Measurements from ENCODE around the gene PAX7. TPM values are rescaled to one million over a fixed set of nuclear protein-coding genes. Genes with fewer than 3 reads are reported as not detected.

PAX7 gene
- total RNA-seq, 1 experiment from 2014 or later: 0.24 TPM

GRCh38 chr1:18776777-18777176 is 146.1 kb downstream of the PAX7 start:
- POLR2A ChIA-PET: no interaction called here
- H3K27me3 Mint-ChIP-seq (ENCODE audit: low read depth): peaks cover 15% of the 10 kb centered on the region
- no peak overlapping the region for H3K27ac Mint-ChIP-seq
- H3K4me1 Mint-ChIP-seq: peaks cover 17% of the 10 kb centered on the region
- H3K9me3 Mint-ChIP-seq: no peaks in the 10 kb centered on the region
- CTCF ChIA-PET: no interaction called here
- H3K36me3 Mint-ChIP-seq: no peaks in the 10 kb centered on the region
- no peak overlapping the region for H3K4me3 Mint-ChIP-seq
- TF ChIP-seq ZSCAN18 (CRISPR knock-in tag; IDR thresholded peaks at IDR 0.05) (no peak), ZNF396 (CRISPR knock-in tag; IDR thresholded peaks at IDR 0.05; ENCODE audit: borderline replicate concordance) (no peak), JUN (CRISPR knock-in tag; IDR thresholded peaks at IDR 0.05) (no peak), KAT7 (CRISPR knock-in tag; IDR thresholded peaks at IDR 0.05; ENCODE audit: borderline replicate concordance) (no peak)
- TF ChIP-seq, protein P1, sequence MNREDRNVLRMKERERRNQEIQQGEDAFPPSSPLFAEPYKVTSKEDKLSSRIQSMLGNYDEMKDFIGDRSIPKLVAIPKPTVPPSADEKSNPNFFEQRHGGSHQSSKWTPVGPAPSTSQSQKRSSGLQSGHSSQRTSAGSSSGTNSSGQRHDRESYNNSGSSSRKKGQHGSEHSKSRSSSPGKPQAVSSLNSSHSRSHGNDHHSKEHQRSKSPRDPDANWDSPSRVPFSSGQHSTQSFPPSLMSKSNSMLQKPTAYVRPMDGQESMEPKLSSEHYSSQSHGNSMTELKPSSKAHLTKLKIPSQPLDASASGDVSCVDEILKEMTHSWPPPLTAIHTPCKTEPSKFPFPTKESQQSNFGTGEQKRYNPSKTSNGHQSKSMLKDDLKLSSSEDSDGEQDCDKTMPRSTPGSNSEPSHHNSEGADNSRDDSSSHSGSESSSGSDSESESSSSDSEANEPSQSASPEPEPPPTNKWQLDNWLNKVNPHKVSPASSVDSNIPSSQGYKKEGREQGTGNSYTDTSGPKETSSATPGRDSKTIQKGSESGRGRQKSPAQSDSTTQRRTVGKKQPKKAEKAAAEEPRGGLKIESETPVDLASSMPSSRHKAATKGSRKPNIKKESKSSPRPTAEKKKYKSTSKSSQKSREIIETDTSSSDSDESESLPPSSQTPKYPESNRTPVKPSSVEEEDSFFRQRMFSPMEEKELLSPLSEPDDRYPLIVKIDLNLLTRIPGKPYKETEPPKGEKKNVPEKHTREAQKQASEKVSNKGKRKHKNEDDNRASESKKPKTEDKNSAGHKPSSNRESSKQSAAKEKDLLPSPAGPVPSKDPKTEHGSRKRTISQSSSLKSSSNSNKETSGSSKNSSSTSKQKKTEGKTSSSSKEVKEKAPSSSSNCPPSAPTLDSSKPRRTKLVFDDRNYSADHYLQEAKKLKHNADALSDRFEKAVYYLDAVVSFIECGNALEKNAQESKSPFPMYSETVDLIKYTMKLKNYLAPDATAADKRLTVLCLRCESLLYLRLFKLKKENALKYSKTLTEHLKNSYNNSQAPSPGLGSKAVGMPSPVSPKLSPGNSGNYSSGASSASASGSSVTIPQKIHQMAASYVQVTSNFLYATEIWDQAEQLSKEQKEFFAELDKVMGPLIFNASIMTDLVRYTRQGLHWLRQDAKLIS (CRISPR knock-in tag; IDR thresholded peaks at IDR 0.05; ENCODE audit: borderline replicate concordance): no peak
- DNase-seq (ENCODE audit: low spot score): no peak
- peak; percentile 53; the same call in 1 of the 2 replicates for ATAC-seq

DNA sequence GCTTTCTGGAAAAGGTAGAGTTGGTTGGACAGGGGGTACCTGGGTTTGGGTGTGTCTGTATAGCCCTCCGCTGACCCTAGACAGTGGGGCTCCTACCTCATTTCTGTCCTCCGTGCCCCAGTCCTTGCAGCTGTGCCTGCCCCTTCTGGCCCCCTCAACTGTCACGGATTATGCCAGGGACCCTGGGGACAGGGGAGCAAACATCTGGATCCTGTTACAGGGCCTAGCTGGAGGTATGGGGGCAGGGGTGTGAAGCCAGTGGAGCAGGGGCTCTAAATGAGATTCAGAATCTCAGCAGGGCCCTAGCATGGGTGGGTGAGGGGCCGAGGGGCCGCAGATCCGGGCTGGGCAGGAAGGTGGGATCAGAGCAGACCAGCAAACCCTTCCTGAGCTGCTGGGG is 147.8 kb downstream of the PAX7 start:
- Mint-ChIP-seq H3K27me3 (ENCODE audit: low read depth) (peaks cover 11% of the 10 kb centered on the region), H3K36me3 (no peaks in the 10 kb centered on the region), H3K4me1 (peaks cover 17% of the 10 kb centered on the region), H3K9me3 (no peaks in the 10 kb centered on the region), H3K27ac (no peak overlapping the region), H3K4me3 (no peak overlapping the region)
- ChIA-PET POLR2A (no interaction called here), CTCF (interaction anchor here (1.1 kb wide), 1 partner anchor 197 kb away, joined by 4 read pairs; no protein-coding TSS in a partner anchor)
- no peak for DNase-seq (ENCODE audit: low spot score)
- no peak for TF ChIP-seq ZNF423 (CRISPR knock-in tag; IDR thresholded peaks at IDR 0.05)
- no peak for TF ChIP-seq USF2 (CRISPR knock-in tag; IDR thresholded peaks at IDR 0.05)
- no peak for TF ChIP-seq ZNF416 (CRISPR knock-in tag; IDR thresholded peaks at IDR 0.05)
- TF ChIP-seq, protein P2, sequence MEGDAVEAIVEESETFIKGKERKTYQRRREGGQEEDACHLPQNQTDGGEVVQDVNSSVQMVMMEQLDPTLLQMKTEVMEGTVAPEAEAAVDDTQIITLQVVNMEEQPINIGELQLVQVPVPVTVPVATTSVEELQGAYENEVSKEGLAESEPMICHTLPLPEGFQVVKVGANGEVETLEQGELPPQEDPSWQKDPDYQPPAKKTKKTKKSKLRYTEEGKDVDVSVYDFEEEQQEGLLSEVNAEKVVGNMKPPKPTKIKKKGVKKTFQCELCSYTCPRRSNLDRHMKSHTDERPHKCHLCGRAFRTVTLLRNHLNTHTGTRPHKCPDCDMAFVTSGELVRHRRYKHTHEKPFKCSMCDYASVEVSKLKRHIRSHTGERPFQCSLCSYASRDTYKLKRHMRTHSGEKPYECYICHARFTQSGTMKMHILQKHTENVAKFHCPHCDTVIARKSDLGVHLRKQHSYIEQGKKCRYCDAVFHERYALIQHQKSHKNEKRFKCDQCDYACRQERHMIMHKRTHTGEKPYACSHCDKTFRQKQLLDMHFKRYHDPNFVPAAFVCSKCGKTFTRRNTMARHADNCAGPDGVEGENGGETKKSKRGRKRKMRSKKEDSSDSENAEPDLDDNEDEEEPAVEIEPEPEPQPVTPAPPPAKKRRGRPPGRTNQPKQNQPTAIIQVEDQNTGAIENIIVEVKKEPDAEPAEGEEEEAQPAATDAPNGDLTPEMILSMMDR (IDR thresholded peaks at IDR 0.05): no peak
- TF ChIP-seq, protein P3, sequence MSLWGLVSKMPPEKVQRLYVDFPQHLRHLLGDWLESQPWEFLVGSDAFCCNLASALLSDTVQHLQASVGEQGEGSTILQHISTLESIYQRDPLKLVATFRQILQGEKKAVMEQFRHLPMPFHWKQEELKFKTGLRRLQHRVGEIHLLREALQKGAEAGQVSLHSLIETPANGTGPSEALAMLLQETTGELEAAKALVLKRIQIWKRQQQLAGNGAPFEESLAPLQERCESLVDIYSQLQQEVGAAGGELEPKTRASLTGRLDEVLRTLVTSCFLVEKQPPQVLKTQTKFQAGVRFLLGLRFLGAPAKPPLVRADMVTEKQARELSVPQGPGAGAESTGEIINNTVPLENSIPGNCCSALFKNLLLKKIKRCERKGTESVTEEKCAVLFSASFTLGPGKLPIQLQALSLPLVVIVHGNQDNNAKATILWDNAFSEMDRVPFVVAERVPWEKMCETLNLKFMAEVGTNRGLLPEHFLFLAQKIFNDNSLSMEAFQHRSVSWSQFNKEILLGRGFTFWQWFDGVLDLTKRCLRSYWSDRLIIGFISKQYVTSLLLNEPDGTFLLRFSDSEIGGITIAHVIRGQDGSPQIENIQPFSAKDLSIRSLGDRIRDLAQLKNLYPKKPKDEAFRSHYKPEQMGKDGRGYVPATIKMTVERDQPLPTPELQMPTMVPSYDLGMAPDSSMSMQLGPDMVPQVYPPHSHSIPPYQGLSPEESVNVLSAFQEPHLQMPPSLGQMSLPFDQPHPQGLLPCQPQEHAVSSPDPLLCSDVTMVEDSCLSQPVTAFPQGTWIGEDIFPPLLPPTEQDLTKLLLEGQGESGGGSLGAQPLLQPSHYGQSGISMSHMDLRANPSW (CRISPR knock-in tag; conservative IDR thresholded peaks at IDR 0.05; ENCODE audit: low read depth): no peak
- no peak for TF ChIP-seq JUN (CRISPR knock-in tag; IDR thresholded peaks at IDR 0.05)
- TF ChIP-seq, protein P4, sequence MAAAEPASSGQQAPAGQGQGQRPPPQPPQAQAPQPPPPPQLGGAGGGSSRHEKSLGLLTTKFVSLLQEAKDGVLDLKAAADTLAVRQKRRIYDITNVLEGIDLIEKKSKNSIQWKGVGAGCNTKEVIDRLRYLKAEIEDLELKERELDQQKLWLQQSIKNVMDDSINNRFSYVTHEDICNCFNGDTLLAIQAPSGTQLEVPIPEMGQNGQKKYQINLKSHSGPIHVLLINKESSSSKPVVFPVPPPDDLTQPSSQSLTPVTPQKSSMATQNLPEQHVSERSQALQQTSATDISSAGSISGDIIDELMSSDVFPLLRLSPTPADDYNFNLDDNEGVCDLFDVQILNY (CRISPR knock-in tag; IDR thresholded peaks at IDR 0.05): no peak
- no peak for TF ChIP-seq SOX15 (CRISPR knock-in tag; IDR thresholded peaks at IDR 0.05)
- no peak for TF ChIP-seq ZBTB43 (CRISPR knock-in tag; IDR thresholded peaks at IDR 0.05)
- no peak for ATAC-seq
